OCI-M2 (cell line): ENCODE results near the gene ZFR.

Experiments
- DNase-seq: peaks from one replicate; lab custom pipeline; 2025; ENCODE audit not compliant: unreplicated experiment; lab: John Stamatoyannopoulos, UW

Gene ZFR

DNA sequence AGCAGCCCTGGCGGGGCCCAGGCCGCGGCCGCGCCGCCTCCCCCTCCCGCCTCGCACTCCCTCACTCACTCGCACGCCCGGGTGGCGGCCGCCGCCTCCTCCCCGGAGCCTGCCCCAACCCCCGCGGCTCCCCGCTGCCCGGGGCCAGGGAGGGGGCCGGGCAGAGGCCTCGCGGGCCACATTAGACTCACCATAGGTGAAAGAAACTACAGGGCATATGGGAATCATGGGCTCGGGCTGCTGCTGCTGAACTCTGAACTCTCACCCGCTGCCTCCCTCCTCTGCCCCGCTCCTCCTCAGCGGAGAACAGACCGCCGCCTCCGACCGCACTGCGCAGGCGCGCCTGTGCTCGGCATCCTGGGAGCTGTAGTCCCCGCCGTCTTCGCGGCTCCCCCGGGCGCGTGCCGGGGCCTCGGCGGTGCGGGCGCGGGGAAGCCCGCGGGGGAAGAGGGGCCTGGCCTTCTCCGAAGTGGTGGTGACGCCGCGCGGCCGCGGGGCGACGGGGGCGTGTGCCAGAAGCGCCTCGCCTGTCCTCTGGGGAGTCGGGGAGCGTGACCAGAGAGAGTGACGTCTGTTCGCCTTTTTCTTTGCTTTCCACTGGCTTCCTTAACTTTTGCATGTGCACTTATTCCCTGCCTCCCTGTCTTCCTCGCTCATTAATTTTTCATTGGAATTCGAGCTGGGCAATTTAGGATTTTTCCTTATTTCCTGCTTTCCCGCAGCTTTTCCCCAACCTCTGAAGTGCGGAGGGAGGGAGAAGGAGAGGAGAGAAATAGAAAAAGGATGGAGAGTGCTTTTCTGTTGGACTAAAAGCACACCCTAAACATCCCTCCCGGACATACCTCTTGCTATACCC lies at the start of gene ZFR:
TSS of gene ZFR (minus strand) at position 310 of the 856 bp plus-strand sequence. CDS start at position 228, 82 bp downstream.
- DNase-seq = peak; percentile 24

- DNase-seq = no peak
Measured at GRCh38 chr5:32490972-32491557, 46.5 kb upstream of the ZFR start.

DNA sequence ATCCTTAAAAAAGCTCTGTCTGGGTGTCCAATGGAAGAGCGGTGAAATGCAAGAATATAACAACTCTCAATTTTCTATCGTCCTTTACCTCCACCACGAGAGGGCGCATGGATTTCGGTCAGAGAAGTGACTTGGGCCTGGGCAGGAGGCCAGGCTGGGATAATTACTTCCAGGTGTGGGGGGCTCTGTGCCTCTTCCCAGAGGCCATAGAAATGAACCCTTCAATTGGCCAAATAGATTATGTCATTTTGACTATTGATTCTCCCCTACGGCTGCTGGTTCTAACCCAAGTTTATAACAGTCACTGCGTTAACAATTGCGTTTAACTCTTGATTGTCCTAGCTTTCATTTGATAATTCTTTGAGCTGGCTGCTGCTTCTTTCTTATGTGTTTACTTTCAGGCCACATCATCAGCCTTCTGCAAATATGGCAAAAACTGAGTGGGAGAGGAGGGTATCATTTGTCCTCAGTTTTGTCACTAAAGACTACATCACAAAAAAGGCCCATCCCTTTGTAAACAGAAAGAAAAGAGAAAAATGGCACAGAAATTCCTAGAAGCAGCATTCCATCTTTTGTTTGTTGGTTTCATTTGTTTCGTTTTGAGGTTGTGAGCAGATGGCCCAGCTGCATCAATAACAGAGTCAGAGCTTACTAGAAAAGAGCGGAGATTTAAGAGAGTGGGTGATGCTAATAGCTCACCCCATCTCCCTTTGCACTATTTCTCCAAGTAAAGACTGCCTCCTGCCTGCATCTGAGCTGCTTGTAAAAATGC lies 45.4 kb upstream of the ZFR start:
- DNase-seq = no peak

DNA sequence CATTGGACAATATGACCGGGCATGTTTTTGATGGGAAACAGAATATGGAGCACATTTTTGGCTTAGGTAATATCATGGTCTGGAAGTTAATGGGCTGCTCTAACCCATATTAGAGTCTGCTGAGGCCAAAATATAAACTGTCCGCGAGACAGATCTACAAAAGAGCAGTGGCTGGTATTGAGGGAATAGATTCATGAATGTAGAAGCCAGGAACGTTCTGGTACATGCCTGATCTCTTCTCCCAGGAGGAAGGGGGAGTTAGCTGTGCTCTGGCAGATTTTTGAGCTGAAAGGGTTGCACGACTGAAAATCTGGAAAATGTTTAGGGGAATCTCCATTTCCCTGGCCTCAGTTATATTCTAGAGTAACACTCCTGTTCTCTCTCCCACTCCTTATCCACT lies 42.9 kb upstream of the ZFR start:
- no peak for DNase-seq

- DNase-seq = no peak
Measured at GRCh38 chr5:32487008-32487407, 42.5 kb upstream of the ZFR start.

GRCh38 chr5:32482193-32482592 lies 37.7 kb upstream of the ZFR start:
- DNase-seq = no peak

DNA sequence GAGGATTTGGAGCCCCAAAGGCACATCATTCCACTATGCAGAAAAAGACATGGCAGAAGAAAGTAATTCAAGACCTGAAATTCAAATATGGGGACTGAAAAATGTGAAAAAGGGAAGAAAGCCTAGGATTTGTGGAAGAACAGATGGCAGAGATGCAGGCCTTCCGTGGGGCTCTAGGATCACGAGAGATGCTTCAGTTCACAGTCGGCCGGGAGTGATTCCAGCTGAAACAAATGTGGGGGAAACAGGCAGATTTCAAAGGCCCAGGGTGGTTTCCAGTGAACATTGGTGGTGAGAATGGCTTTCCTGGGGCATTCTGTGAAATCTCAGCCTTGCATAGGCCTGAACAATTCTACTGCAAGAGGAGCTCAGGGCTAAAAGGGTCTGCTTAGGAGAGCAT lies 34.6 kb upstream of the ZFR start:
- no peak for DNase-seq

DNA sequence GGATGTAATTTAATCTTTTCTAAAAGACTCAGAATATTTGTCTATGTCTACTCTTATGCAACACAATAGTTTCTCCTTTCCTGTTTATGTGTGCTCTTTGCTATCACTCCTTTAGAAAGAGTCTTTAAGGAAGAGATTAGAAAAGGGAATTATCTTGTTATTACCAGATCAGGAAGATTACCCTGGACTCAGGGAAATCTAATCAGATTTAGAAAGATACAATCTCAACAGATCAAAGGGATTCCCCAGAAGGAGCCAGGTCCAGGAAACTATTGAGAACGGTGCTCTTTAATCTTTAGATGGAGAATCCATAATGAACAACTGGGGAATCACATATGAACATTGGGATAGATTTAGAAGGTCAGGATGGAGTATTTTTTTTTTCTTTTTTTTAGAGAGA lies 32.4 kb upstream of the ZFR start:
- DNase-seq = no peak

DNA sequence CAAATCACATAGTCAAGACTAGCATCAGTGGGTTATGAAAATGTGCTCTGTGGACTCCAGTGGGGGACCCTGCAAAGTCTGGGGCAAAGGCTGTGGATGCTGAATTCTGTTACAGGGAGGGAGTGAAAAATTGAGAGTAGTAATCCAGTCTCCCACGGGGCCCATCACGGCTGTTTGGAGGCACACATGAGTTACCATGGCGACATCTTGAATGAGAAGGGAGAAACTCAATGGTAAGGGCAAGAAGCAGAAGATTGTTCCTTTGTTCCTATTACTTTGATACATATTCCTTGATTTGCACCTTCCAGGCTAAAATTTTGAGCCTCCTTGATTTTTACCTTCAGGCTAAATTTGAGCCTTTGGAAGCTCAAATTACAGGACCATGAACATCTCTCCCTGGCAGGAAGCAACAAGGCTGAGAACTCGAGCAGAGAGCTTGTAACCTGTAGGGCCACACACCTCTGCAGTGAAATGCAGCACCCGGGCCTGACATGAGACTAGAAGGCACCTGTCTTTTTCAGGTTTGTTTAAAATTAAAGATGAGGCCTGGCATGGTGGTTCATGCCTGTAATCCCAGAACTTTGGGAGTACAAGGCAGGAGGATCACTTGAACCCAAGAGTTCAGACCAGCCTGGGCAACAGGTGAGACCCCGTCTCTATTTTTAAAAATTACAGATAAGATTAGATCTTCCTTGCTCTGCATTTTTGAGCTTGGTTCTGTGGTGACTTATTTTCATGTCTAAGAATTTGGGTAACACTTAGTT lies 31.0 kb upstream of the ZFR start:
- DNase-seq = no peak

GRCh38 chr5:32474209-32474854 lies 29.8 kb upstream of the ZFR start:
- DNase-seq = no peak

- no peak for DNase-seq
Measured at GRCh38 chr5:32473072-32473471, 28.5 kb upstream of the ZFR start.

- no peak for DNase-seq
Measured at GRCh38 chr5:32471784-32472183, 27.2 kb upstream of the ZFR start.

- DNase-seq = no peak
Measured at GRCh38 chr5:32465076-32465475, 20.5 kb upstream of the ZFR start.

DNA sequence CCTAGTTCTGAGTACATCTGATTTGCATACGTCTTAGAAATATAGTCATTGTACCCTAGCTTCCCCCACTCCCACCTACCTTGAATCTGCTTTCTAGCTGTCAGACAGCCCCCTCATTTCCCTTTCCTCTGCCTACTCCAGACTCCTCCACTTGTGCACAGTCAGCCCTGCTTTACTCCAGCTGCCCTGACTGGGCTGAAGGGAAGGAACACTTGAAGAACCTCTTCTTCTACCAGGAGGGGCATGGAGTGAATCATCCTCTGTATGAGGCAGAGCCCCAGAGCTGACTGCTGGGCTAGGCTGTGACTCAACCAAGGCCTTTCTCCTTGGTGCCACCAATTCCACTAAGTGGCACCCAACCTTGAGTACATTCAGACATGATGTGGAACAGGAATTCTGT lies 18.1 kb upstream of the ZFR start:
- DNase-seq = no peak

- DNase-seq = no peak
Measured at GRCh38 chr5:32461441-32462120, 17.0 kb upstream of the ZFR start.

- DNase-seq = no peak
Measured at GRCh38 chr5:32460702-32461101, 16.2 kb upstream of the ZFR start.

DNA sequence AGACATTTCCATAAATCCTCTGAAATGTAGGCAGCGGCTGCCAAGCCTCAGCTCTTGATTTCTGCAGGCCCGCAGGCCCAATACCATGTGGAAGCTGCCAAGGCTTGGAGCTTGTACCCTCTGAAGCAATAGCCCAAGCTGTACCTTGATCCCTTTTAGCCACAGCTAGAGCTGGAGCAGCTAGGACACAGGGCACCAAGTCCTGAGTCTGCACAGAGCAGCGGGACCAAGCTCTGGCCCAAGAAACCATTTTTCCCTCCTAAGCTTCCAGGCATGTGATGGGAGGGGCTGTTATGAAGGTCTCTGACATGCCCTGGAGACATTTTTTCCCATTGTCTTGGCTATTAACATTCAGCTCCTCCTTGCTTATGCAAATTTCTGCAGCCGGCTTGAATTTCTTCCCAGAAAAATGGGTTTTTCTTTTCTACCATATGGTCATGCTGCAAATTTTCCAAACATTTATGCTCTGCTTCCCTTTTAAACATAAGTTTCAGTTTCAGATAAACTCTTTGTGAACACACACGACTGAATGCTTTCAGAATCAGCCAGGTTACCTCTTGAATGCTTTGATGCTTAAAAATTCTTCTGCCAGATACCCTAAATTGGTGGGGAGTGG lies 14.4 kb upstream of the ZFR start:
- no peak for DNase-seq

DNA sequence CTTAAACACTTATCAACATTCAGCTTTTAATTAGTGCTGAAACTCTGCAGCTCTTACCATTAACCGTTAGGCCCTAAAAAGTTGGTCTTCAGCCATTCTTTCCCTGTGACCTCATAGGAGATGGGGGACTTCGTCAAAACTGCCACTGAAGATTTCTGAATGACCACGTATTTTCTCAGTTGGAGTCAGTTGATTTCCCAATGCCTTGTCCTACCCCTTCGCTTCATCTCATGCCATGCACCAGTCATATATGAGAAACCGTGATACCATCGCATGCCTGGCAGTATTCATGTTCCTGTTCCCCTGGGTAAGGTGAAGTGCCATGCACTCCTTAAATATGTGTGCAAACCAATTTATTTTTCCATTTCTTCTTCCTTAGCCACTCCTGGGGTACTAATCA lies 10.8 kb upstream of the ZFR start:
- DNase-seq = no peak

DNA sequence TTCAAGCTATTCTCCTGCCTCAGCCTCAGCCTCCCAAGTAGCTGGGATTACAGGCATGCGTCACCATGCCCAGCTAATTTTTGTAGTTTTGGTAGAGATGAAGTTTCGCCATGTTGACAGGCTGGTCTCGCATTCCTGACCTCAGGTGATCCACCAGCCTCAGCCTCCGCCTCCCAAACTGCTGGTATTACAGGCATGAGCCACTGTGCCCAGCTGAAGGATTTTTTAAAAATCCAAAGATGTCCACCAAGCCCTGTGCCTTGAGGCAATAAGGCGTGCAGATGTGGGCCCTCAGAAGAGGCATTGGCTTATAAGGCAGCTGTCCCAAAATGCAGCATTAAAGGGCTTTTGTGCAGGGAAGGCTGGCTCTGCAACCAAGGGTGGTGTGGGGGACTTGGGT lies 10.3 kb upstream of the ZFR start:
- no peak for DNase-seq

GRCh38 chr5:32453916-32454315 lies 9.4 kb upstream of the ZFR start:
- DNase-seq = no peak
